PFSK-1 (cell line): Measurements from ENCODE around the gene TSBP1.

Source experiments
- FOXP2 ChIP-seq: optimal IDR thresholded peaks from 2 replicates; pipeline ENCODE3; 2011; ENCODE audit warnings: borderline replicate concordance, control low read depth, inconsistent platforms; ENCODE audit not compliant: insufficient read depth; ENCODE audit errors: extremely low read length, extremely low read depth
- POLR2AphosphoS5 ChIP-seq: IDR thresholded peaks from 2 replicates; pipeline ENCODE4 v1.6.1; 2012; ENCODE audit warnings: low read depth, mild to moderate bottlenecking, control low read depth, low read length, moderate library complexity
- SIN3A ChIP-seq: IDR thresholded peaks from 2 replicates; pipeline ENCODE4 v1.6.1; 2012; ENCODE audit warnings: mild to moderate bottlenecking, low read length, moderate library complexity, borderline replicate concordance; ENCODE audit not compliant: insufficient read depth
- TAF1 ChIP-seq: IDR thresholded peaks from 2 replicates; pipeline ENCODE4 v1.6.1; 2012; ENCODE audit warnings: low read length, control low read depth, borderline replicate concordance; ENCODE audit not compliant: insufficient read depth
- TF ChIP-seq, protein P1 (sequence below), 2 experiments: IDR thresholded peaks; 2 replicates each; pipeline versions ENCODE4 v1.6.1 to v1.8.0; 2011 to 2012; ENCODE audit warnings: low read depth in 2 of 2, low read length in 2 of 2, control low read depth in 1 of 2, inconsistent platforms in 1 of 2, mild to moderate bottlenecking in 1 of 2, moderate library complexity in 1 of 2; ENCODE audit not compliant: insufficient read depth in 1 of 2

The TSBP1 gene

DNA sequence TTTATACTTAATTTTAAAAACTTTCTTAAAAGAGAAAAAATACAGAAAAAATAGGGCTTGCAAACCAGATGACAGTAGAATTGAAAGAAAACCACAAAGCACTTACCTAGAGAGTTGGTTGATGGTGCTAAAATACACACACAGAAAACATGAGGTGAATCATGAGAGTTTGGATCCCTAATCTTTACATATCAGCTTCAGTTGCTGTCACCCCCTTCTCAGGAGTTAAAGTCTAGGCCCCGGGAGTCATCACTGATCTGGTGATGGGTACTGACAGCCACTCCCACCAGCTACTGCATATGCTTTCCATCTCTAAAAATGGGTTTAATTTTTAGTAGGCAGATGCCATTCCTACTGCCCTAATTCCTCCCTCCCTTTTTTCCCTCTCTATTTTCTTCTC lies 16.7 kb downstream of the TSBP1 start:
- TF ChIP-seq FOXP2 (no peak), TAF1 (no peak), SIN3A (no peak), POLR2AphosphoS5 (no peak)
- TF ChIP-seq, protein P1, sequence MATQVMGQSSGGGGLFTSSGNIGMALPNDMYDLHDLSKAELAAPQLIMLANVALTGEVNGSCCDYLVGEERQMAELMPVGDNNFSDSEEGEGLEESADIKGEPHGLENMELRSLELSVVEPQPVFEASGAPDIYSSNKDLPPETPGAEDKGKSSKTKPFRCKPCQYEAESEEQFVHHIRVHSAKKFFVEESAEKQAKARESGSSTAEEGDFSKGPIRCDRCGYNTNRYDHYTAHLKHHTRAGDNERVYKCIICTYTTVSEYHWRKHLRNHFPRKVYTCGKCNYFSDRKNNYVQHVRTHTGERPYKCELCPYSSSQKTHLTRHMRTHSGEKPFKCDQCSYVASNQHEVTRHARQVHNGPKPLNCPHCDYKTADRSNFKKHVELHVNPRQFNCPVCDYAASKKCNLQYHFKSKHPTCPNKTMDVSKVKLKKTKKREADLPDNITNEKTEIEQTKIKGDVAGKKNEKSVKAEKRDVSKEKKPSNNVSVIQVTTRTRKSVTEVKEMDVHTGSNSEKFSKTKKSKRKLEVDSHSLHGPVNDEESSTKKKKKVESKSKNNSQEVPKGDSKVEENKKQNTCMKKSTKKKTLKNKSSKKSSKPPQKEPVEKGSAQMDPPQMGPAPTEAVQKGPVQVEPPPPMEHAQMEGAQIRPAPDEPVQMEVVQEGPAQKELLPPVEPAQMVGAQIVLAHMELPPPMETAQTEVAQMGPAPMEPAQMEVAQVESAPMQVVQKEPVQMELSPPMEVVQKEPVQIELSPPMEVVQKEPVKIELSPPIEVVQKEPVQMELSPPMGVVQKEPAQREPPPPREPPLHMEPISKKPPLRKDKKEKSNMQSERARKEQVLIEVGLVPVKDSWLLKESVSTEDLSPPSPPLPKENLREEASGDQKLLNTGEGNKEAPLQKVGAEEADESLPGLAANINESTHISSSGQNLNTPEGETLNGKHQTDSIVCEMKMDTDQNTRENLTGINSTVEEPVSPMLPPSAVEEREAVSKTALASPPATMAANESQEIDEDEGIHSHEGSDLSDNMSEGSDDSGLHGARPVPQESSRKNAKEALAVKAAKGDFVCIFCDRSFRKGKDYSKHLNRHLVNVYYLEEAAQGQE (IDR thresholded peaks at IDR 0.05; ENCODE audit: insufficient read depth in 1 of 2, low read depth in 2 of 2, low read length in 2 of 2) = no peak

DNA sequence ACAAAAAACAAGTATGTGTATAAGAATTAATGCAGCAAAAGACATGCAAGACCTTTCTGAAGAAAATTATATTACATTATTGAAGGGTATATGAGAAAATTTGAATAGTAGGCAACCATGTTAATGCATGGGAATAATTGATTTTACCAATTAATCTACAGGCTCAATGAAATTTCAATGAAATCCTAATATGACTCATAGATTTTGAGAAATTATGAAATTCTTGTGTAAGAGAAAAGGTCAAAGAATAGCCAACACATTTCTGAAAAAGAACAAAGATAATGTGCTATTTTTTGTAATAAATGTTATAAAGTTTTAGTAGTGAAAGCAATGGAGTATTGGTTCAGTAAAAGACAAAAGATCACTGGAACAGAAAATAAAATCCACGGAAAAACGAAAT lies 18.4 kb downstream of the TSBP1 start:
- TF ChIP-seq POLR2AphosphoS5 = no peak

DNA sequence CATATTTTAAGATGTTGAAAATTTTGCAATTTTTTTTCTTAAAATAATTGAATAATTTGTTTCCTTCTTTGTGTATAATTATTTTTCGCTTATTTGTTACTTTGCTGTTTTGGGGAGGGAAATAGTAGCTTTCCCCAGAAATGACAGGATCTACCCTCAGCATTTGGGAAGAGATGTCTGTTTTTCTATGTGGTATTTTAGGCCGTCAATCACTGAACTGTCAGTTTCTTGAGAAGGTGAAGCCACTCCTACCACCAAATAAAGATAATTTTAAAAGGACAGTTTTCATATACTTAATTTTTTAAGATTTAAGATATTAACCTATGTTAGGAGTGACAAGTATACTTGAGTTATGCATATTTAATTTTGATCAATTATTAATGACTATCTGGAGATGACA lies 31.5 kb downstream of the TSBP1 start:
- no peak for TF ChIP-seq POLR2AphosphoS5
- no peak for TF ChIP-seq TAF1
- TF ChIP-seq, protein P1 (IDR thresholded peaks at IDR 0.05; ENCODE audit: insufficient read depth in 1 of 2, low read depth in 2 of 2, low read length in 2 of 2) = no peak
- no peak for TF ChIP-seq SIN3A
- TF ChIP-seq FOXP2 = no peak

DNA sequence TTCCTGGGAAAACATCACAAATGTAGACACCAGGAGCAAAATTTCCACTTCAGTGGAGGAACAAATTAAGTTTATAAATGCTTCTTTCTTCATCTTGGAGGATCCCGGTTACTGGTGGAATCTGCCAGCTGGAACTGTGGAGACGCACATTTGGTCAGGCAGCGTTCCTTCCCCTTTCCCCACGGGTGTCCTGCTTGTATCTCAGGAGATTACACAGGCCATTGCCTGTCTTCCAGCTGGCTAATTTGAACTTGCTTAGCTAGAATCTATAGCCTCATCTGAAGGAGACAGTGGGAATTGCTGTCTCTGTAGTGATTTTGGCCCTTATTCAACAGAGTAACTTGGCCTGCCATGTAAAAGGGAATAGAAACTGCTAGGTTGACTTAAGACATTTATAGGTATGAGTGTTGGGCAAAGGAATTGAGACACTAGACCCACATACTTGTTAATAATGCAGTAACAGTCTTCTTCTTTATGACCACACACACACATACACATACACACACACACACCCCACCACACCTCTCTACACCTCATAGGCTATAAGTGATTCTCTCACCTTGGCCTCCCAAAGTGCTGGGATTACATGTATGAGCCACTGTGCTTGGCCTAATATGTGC lies 34.4 kb downstream of the TSBP1 start:
- TF ChIP-seq, protein P1 (IDR thresholded peaks at IDR 0.05; ENCODE audit: insufficient read depth in 1 of 2, low read depth in 2 of 2, low read length in 2 of 2) = no peak
- TF ChIP-seq TAF1 (no peak), POLR2AphosphoS5 (no peak), FOXP2 (no peak), SIN3A (no peak)

DNA sequence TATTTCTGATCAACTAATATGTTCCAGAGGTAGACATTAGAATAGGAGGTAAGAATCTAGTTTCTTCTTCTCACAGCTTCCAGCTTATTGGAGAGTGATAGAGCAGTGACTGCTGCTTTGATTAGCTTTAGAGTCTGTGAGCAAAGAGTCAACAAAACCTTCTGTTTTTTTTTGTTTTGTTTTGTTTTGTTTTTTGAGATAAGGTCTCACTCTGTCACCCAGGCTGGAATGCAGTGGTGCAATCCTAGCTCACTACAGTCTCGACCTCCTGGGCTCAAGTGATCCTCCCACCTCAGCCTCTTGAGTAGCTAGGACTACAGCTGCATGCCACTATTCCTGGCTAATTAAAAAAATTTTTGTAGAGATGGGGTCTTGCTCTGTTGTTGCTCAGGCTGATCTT lies 39.3 kb downstream of the TSBP1 start:
- no peak for TF ChIP-seq SIN3A
- TF ChIP-seq FOXP2 = no peak
- TF ChIP-seq POLR2AphosphoS5 = no peak
- TF ChIP-seq TAF1 = no peak
- TF ChIP-seq, protein P1 (IDR thresholded peaks at IDR 0.05; ENCODE audit: insufficient read depth in 1 of 2, low read depth in 2 of 2, low read length in 2 of 2) = no peak
